Transverse colon (tissue), 3 donors: ENCODE data around the gene MRAS.

Experiments used
- CTCF ChIP-seq, 5 experiments: fragments of 200-600 bp in 3 of 5; fragments of 450-650 bp in 2 of 5; sonication (generic) in 3 of 5; IDR thresholded peaks; 1 replicate in 2 of 5; 2 replicates in 3 of 5; pipeline ENCODE4 v1.5.1; 2016 to 2017; ENCODE audit warnings: antibody characterized with exemption in 5 of 5, inconsistent platforms in 3 of 5, mild to moderate bottlenecking in 2 of 5, moderate library complexity in 1 of 5
- EP300 ChIP-seq: sonication (generic); formaldehyde crosslinking; IDR thresholded peaks from one replicate; pipeline ENCODE4 v1.6.1; 2017; ENCODE audit warnings: antibody characterized with exemption, low read depth
- POLR2A ChIP-seq: fragments of 450-650 bp; IDR thresholded peaks from one replicate; pipeline ENCODE4 v1.6.1; 2016; ENCODE audit warnings: antibody characterized with exemption, mild to moderate bottlenecking, moderate library complexity

DNA sequence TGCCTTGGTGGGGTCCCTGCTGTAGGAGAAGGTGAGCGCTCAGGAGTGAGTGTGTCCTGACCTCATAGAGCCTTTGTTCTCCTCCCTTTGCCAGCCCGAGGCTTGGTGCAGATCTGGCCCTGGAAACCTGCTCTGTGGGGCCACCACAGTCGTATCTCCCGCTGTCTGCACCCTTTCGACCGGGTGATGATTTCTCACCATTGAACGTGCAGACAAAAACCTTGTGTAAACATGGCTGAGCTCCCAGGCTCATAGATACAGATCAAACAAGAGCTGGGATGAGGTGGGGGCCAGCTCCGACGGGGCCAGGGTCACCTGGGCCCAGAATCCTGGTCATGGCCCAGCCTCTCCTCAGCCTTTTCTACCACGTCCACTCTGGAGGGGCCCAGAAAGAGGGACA lies 51.4 kb downstream of the MRAS start:
- no peak for TF ChIP-seq CTCF (IDR thresholded peaks at IDR 0.05)
- TF ChIP-seq EP300 = no peak
- no peak for TF ChIP-seq POLR2A
